ENCODE results near the gene NRN1.

- TF ChIP-seq, protein P1, sequence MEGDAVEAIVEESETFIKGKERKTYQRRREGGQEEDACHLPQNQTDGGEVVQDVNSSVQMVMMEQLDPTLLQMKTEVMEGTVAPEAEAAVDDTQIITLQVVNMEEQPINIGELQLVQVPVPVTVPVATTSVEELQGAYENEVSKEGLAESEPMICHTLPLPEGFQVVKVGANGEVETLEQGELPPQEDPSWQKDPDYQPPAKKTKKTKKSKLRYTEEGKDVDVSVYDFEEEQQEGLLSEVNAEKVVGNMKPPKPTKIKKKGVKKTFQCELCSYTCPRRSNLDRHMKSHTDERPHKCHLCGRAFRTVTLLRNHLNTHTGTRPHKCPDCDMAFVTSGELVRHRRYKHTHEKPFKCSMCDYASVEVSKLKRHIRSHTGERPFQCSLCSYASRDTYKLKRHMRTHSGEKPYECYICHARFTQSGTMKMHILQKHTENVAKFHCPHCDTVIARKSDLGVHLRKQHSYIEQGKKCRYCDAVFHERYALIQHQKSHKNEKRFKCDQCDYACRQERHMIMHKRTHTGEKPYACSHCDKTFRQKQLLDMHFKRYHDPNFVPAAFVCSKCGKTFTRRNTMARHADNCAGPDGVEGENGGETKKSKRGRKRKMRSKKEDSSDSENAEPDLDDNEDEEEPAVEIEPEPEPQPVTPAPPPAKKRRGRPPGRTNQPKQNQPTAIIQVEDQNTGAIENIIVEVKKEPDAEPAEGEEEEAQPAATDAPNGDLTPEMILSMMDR (IDR thresholded peaks at IDR 0.05) = no peak
- TF ChIP-seq POLR2AphosphoS5 (IDR thresholded peaks at IDR 0.05) = no peak
Measured at GRCh38 chr6:5962794-5963193, 43.9 kb downstream of the NRN1 start.

All from stomach (tissue), 4 donors.